ENCODE measurements around the gene HSPA1B. TPM values are rescaled to one million over a fixed set of nuclear protein-coding genes. Genes with fewer than 3 reads are reported as not detected.
"Not testable (repeated sequence)": the region's sequence is repeated elsewhere in the genome, so short reads cannot be mapped to it uniquely, and the experiment has no call there.

HSPA1B gene
- polyA plus RNA-seq, 3 donors: 125 to 178 (median 158) TPM

GRCh38 chr6:31794294-31794865 is 33.2 kb upstream of the HSPA1B start:
- no peak for DNase-seq

GRCh38 chr6:31794866-31795615 is 32.5 kb upstream of the HSPA1B start:
- DNase-seq: no peak

- peak; percentile 80 for DNase-seq
Measured at GRCh38 chr6:31795616-31796298, 31.8 kb upstream of the HSPA1B start, which contains the start of gene VARS1. TSS of gene VARS1 (minus strand) at chr6:31795752. CDS start at chr6:31795217, 535 bp downstream.

GRCh38 chr6:31796993-31797385 is 30.5 kb upstream of the HSPA1B start:
- no peak for DNase-seq

GRCh38 chr6:31797588-31797987 is 29.9 kb upstream of the HSPA1B start:
- no peak for DNase-seq

GRCh38 chr6:31799781-31800180 is 27.8 kb upstream of the HSPA1B start:
- no peak for DNase-seq

GRCh38 chr6:31801031-31801927 is 26.3 kb upstream of the HSPA1B start:
- DNase-seq: not testable (repeated sequence)

- DNase-seq: no peak
Measured at GRCh38 chr6:31805939-31806469, 21.5 kb upstream of the HSPA1B start.

- DNase-seq: peak; percentile 98
Measured at GRCh38 chr6:31806470-31807272, 20.9 kb upstream of the HSPA1B start, which contains the start of gene LSM2. TSS of gene LSM2 (minus strand) at chr6:31806966. CDS start at chr6:31806757, 209 bp downstream.

GRCh38 chr6:31808599-31808998 is 18.9 kb upstream of the HSPA1B start:
- not testable (repeated sequence) for DNase-seq

GRCh38 chr6:31811645-31812044 is 15.9 kb upstream of the HSPA1B start:
- no peak for DNase-seq

GRCh38 chr6:31813465-31813849 is 14.1 kb upstream of the HSPA1B start:
- no peak for DNase-seq

- peak; percentile 97 for DNase-seq
Measured at GRCh38 chr6:31814677-31815024, 12.9 kb upstream of the HSPA1B start.

GRCh38 chr6:31815025-31815838 is 12.3 kb upstream of the HSPA1B start, which contains the start of the genes HSPA1A and HSPA1L:
TSS of gene HSPA1A (plus strand) at chr6:31815543. CDS start at chr6:31815757, 214 bp downstream.
TSS of gene HSPA1L (minus strand) at chr6:31815283. CDS start at chr6:31811972, 3,311 bp downstream.
- peak; percentile 97 for DNase-seq

GRCh38 chr6:31817133-31817928 is 10.2 kb upstream of the HSPA1B start:
- not testable (repeated sequence) for DNase-seq

- not testable (repeated sequence) for DNase-seq
Measured at GRCh38 chr6:31817929-31818511, 9.5 kb upstream of the HSPA1B start.

- DNase-seq: no peak
Measured at GRCh38 chr6:31819871-31820299, 7.7 kb upstream of the HSPA1B start.

- not testable (repeated sequence) for DNase-seq
Measured at GRCh38 chr6:31820399-31820798, 7.1 kb upstream of the HSPA1B start.

Measured in renal pelvis (tissue), 4 donors.